Activated CD4-positive, alpha-beta memory T cell treated with anti-CD3 and anti-CD28 coated beads, Interleukin-2, amount 10 ng/mL, durations not matched to agents 7 days and 5 days (primary cell): ENCODE data around the gene NUP37. TPM values are rescaled to one million over a fixed set of nuclear protein-coding genes. Genes with fewer than 3 reads are reported as not detected.
A peak's percentile ranks its signal among the peaks of the same experiment; 100 is the strongest.
"Not testable (repeated sequence)": the region's sequence is repeated elsewhere in the genome, so short reads cannot be mapped to it uniquely, and the experiment has no call there.

Experiments used
- CTCF ChIA-PET: fragments of 350-600 bp; sonication (Branson Sonifier 250); formaldehyde crosslinking; loops from one replicate; lab custom pipeline; 2021; ENCODE audit warnings: antibody characterized with exemption, inconsistent platforms; lab: Charles Lee
- POLR2A ChIA-PET: fragments of 350-600 bp; sonication (Branson Sonifier 250); formaldehyde crosslinking; loops from one replicate; lab custom pipeline; 2021; ENCODE audit warnings: antibody characterized with exemption; lab: Charles Lee
- DNase-seq: peaks from one replicate; pipeline ENCODE4 v3.0.0-alpha.2; 2020
- H3K27ac Mint-ChIP-seq: one replicate; pipeline ENCODE4 v1.8.0; 2021; ENCODE audit warnings: mild to moderate bottlenecking, mixed read lengths
- H3K27me3 Mint-ChIP-seq: one replicate; pipeline ENCODE4 v1.8.0; 2021; ENCODE audit warnings: mixed read lengths
- H3K36me3 Mint-ChIP-seq: one replicate; pipeline ENCODE4 v1.8.0; 2021; ENCODE audit warnings: low read depth, mixed read lengths
- H3K4me1 Mint-ChIP-seq: one replicate; pipeline ENCODE4 v1.8.0; 2021; ENCODE audit warnings: mixed read lengths
- H3K4me3 Mint-ChIP-seq: one replicate; pipeline ENCODE4 v1.8.0; 2021; ENCODE audit warnings: mild to moderate bottlenecking, mixed read lengths
- H3K9me3 Mint-ChIP-seq: one replicate; pipeline ENCODE4 v1.8.0; 2021; ENCODE audit warnings: mixed read lengths
- total RNA-seq, 2 experiments: library from RNA; stranded (reverse); gene quantifications; one replicate each; pipeline ENCODE4 v1.2.3, GENCODE V29; 2021

Gene NUP37
- total RNA-seq: 10 to 100 TPM; 59.9 to 65.9 TPM

- Mint-ChIP-seq H3K4me1 (peaks cover 41% of the 10 kb centered on the region), H3K36me3 (peaks cover 36% of the 10 kb centered on the region), H3K4me3 (peak within 1 kb of the TSS; percentile 91), H3K27me3 (no peaks in the 10 kb centered on the region), H3K9me3 (no peaks in the 10 kb centered on the region), H3K27ac (peak within 1 kb of the TSS; percentile 91)
- peak; percentile 94 for DNase-seq
- ChIA-PET CTCF (interaction anchor here (1.0 to 1.8 kb wide), 4 partner anchors 50 to 365 kb away, joined by 3 to 5 read pairs (median 4); partner anchors contain the start of gene WASHC3), POLR2A (interaction anchor here (0.7 to 6.2 kb wide), 11 partner anchors 10 to 1808 kb away, joined by 3 to 48 read pairs (median 3); partner anchors contain the start of gene WASHC3)
Observed at GRCh38 chr12:102119674-102120563, at the start of gene NUP37, which contains the start of gene PARPBP. TSS of gene NUP37 (minus strand) at chr12:102120114. CDS start at chr12:102118518, 1,596 bp downstream. TSS of gene PARPBP (plus strand) at chr12:102120183. CDS start at chr12:102123889, 3,706 bp downstream.

- ChIA-PET POLR2A (interaction anchor here (0.8 to 1.1 kb wide), 2 partner anchors 29 to 47 kb away, joined by 3 to 4 read pairs; partner anchors contain the start of gene PMCH), CTCF (interaction anchor here (1.1 to 1.9 kb wide), 3 partner anchors 11 to 36 kb away, joined by 3 to 8 read pairs (median 3); no protein-coding TSS in a partner anchor)
- H3K27ac Mint-ChIP-seq: peak overlapping the region; percentile 16
- H3K4me3 Mint-ChIP-seq: no peak overlapping the region
- H3K4me1 Mint-ChIP-seq: peaks cover 23% of the 10 kb centered on the region
- H3K27me3 Mint-ChIP-seq: no peaks in the 10 kb centered on the region
- H3K36me3 Mint-ChIP-seq: peaks cover 24% of the 10 kb centered on the region
- no peaks in the 10 kb centered on the region for H3K9me3 Mint-ChIP-seq
- DNase-seq: no peak
Observed at GRCh38 chr12:102167821-102168604, 48.1 kb upstream of the NUP37 start.

- POLR2A ChIA-PET: no interaction called here
Observed at GRCh38 chr12:102163383-102163782, 43.5 kb upstream of the NUP37 start.

GRCh38 chr12:102155206-102155605 lies 35.3 kb upstream of the NUP37 start:
- H3K4me3 Mint-ChIP-seq, H3K27me3 Mint-ChIP-seq, CTCF ChIA-PET, H3K4me1 Mint-ChIP-seq, H3K9me3 Mint-ChIP-seq, H3K27ac Mint-ChIP-seq, DNase-seq: not testable (repeated sequence)
- H3K36me3 Mint-ChIP-seq: peaks cover 24% of the 10 kb centered on the region
- POLR2A ChIA-PET: interaction anchor here (0.8 kb wide), 1 partner anchor 94 kb away, joined by 3 read pairs; the partner anchor contains the start of gene WASHC3

More at GRCh38 chr12:102163383-102163782, 43.5 kb upstream of the NUP37 start:
- H3K4me3 Mint-ChIP-seq: no peak overlapping the region
- CTCF ChIA-PET: no interaction called here
- H3K27ac Mint-ChIP-seq: no peak overlapping the region
- H3K27me3 Mint-ChIP-seq: no peaks in the 10 kb centered on the region
- H3K36me3 Mint-ChIP-seq: peaks cover 21% of the 10 kb centered on the region
- no peaks in the 10 kb centered on the region for H3K9me3 Mint-ChIP-seq
- no peak for DNase-seq
- peaks cover 15% of the 10 kb centered on the region for H3K4me1 Mint-ChIP-seq

GRCh38 chr12:102147062-102147587 lies 27.2 kb upstream of the NUP37 start:
- CTCF ChIA-PET, H3K4me3 Mint-ChIP-seq: not testable (repeated sequence)

GRCh38 chr12:102144221-102144620 lies 24.3 kb upstream of the NUP37 start:
- Mint-ChIP-seq H3K9me3 (no peaks in the 10 kb centered on the region), H3K36me3 (peaks cover 60% of the 10 kb centered on the region), H3K4me1 (peaks cover 4% of the 10 kb centered on the region), H3K27me3 (no peaks in the 10 kb centered on the region), H3K4me3 (no peak overlapping the region), H3K27ac (no peak overlapping the region)
- POLR2A ChIA-PET: no interaction called here
- DNase-seq: no peak
- CTCF ChIA-PET: no interaction called here

More at GRCh38 chr12:102147062-102147587, 27.2 kb upstream of the NUP37 start:
- H3K36me3 Mint-ChIP-seq: peaks cover 39% of the 10 kb centered on the region
- H3K27me3 Mint-ChIP-seq, POLR2A ChIA-PET, H3K4me1 Mint-ChIP-seq, DNase-seq, H3K9me3 Mint-ChIP-seq, H3K27ac Mint-ChIP-seq: not testable (repeated sequence)

- H3K4me3 Mint-ChIP-seq, CTCF ChIA-PET, H3K27ac Mint-ChIP-seq, H3K27me3 Mint-ChIP-seq, H3K4me1 Mint-ChIP-seq, DNase-seq, H3K9me3 Mint-ChIP-seq: not testable (repeated sequence)
- H3K36me3 Mint-ChIP-seq: peaks cover 73% of the 10 kb centered on the region
- POLR2A ChIA-PET: interaction anchor here (1.1 kb wide), 1 partner anchor 21 kb away, joined by 3 read pairs; no protein-coding TSS in a partner anchor
Observed at GRCh38 chr12:102142866-102143373, 23.0 kb upstream of the NUP37 start.

GRCh38 chr12:102137619-102138018 lies 17.7 kb upstream of the NUP37 start:
- POLR2A ChIA-PET, H3K27me3 Mint-ChIP-seq, DNase-seq, H3K9me3 Mint-ChIP-seq, H3K4me1 Mint-ChIP-seq, H3K4me3 Mint-ChIP-seq, H3K27ac Mint-ChIP-seq, CTCF ChIA-PET: not testable (repeated sequence)
- peaks cover 86% of the 10 kb centered on the region for H3K36me3 Mint-ChIP-seq

GRCh38 chr12:102131442-102131841 lies 11.5 kb upstream of the NUP37 start:
- H3K9me3 Mint-ChIP-seq, H3K27ac Mint-ChIP-seq, POLR2A ChIA-PET, H3K27me3 Mint-ChIP-seq, H3K4me1 Mint-ChIP-seq, H3K4me3 Mint-ChIP-seq, DNase-seq, CTCF ChIA-PET: not testable (repeated sequence)
- H3K36me3 Mint-ChIP-seq: peaks cover 72% of the 10 kb centered on the region

- H3K27ac Mint-ChIP-seq, POLR2A ChIA-PET, H3K27me3 Mint-ChIP-seq, DNase-seq, H3K4me1 Mint-ChIP-seq, H3K9me3 Mint-ChIP-seq, CTCF ChIA-PET, H3K4me3 Mint-ChIP-seq: not testable (repeated sequence)
- H3K36me3 Mint-ChIP-seq: peaks cover 73% of the 10 kb centered on the region
Observed at GRCh38 chr12:102130720-102131119, 10.8 kb upstream of the NUP37 start.

GRCh38 chr12:102121328-102121727 lies 1.4 kb upstream of the NUP37 start:
- Mint-ChIP-seq H3K27ac (peak overlapping the region; percentile 91), H3K36me3 (peaks cover 40% of the 10 kb centered on the region), H3K4me3 (peak overlapping the region; percentile 91), H3K4me1 (peaks cover 46% of the 10 kb centered on the region)
- H3K27me3 Mint-ChIP-seq, DNase-seq, H3K9me3 Mint-ChIP-seq: not testable (repeated sequence)
- CTCF ChIA-PET: interaction anchor here (1.0 to 1.7 kb wide), 4 partner anchors 48 to 363 kb away, joined by 3 to 5 read pairs (median 4); partner anchors contain the start of gene WASHC3
- POLR2A ChIA-PET: interaction anchor here (0.6 to 6.2 kb wide), 8 partner anchors 9 to 646 kb away, joined by 3 to 48 read pairs (median 3); partner anchors contain the start of gene WASHC3

GRCh38 chr12:102120886-102121285 lies 972 bp upstream of the NUP37 start:
- CTCF ChIA-PET: interaction anchor here (1.0 to 1.8 kb wide), 5 partner anchors 49 to 364 kb away, joined by 3 to 5 read pairs (median 4); partner anchors contain the start of gene WASHC3
- Mint-ChIP-seq H3K4me1 (peaks cover 45% of the 10 kb centered on the region), H3K36me3 (peaks cover 40% of the 10 kb centered on the region), H3K27ac (peak overlapping the region; percentile 91), H3K27me3 (no peaks in the 10 kb centered on the region), H3K4me3 (peak overlapping the region; percentile 91), H3K9me3 (no peaks in the 10 kb centered on the region)
- DNase-seq: no peak
- POLR2A ChIA-PET: interaction anchor here (1.0 to 6.2 kb wide), 5 partner anchors 11 to 62 kb away, joined by 3 to 48 read pairs (median 10); partner anchors contain the start of gene WASHC3
